Activated CD4-positive, alpha-beta T cell treated with anti-CD3 and anti-CD28 coated beads, Interleukin-2, Interleukin-4, amounts not matched to agents 100 ng/mL and 50 ng/mL, durations not matched to agents 16 hours and 8 hours (primary cell): ENCODE measurements around the gene SEC61B.

Source experiments
- DNase-seq: peaks from one replicate; pipeline ENCODE4 v3.0.0-alpha.2; 2020; ENCODE audit warnings: low spot score

SEC61B gene

GRCh38 chr9:99238331-99238730, 16.2 kb downstream of the SEC61B start:
- DNase-seq = no peak

- no peak for DNase-seq
Measured at GRCh38 chr9:99239341-99240060, 17.4 kb downstream of the SEC61B start.

DNA sequence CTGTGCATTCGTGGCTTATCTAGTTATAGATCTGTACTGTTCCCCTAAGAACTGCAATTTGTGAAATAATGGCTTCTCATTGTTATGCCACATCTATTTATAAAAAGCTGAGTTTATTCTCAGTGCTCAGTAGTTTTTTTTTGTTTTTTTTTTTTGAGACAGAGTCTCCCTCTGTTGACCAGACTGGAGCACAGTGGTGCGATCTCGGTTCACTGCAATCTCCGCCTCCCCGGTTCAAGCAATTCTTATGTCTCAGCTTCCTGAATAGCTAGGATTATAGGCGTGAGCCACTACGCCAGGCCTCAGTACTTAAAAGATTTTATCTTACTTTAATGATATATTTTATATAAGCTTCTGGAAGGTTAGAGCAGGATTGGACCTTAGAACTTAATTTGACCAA, 19.0 kb downstream of the SEC61B start:
- DNase-seq = no peak

- DNase-seq = no peak
Measured at GRCh38 chr9:99244344-99245260, 22.5 kb downstream of the SEC61B start.

- DNase-seq = peak; percentile 62
Measured at GRCh38 chr9:99249619-99250018, 27.5 kb downstream of the SEC61B start.

- DNase-seq = no peak
Measured at GRCh38 chr9:99251157-99251556, 29.1 kb downstream of the SEC61B start.

DNA sequence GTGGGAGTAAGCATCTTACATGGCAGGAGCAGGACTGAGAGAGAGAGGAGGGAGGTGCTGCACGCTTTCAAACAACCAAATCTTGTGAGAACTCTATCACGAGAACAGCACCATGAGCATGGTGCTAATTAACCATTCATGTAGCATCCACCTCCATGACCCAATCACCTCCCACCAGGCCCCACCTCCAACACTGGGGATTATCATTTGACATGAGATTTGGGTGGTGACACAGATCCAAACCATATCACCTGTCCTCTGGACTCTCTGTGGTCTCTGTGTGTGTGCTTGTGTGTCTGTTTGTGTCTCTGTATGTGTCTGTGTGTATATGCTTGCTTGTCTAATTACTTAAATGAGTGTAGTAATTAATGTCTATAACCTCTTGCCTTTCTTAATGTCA, 31.1 kb downstream of the SEC61B start:
- DNase-seq = peak; percentile 60

GRCh38 chr9:99253772-99254431, 31.8 kb downstream of the SEC61B start:
- peak; percentile 91 for DNase-seq

GRCh38 chr9:99255651-99256050, 33.6 kb downstream of the SEC61B start:
- no peak for DNase-seq

- no peak for DNase-seq
Measured at GRCh38 chr9:99257723-99258389, 35.8 kb downstream of the SEC61B start.

DNA sequence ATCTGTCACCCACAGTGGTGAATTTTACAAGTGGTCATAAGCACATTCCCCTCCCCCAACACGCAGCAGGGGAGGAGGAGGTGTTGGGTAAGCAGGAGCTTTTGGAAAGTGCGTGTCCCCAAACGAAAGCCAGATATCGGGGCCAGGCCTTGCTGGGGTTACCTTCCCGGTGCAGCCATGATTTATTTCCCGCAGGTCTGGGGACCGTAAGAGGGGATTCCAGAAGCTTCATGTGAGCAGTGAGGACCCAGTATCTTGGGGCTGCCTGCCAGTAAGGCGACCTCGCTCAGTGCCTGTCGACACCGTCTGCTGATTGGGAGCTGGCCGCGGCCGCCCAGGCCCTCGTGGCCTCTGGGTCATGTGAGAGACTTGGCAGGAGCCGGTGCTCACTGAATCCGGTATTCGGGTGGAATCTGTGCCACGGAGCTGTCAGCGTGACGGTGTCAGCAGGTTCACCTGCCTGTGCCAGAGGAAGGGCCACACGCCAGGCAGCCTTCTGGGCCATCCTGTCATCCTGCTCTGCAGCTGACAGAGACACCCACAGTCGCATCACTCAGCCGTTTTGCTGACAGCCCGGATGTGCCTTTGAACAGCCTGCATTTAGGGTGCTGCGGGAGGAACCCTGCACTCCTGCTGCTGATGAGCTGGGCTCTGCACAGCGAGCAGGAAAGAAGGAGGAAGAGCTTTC, 37.3 kb downstream of the SEC61B start:
- peak; percentile 37 for DNase-seq

GRCh38 chr9:99261923-99262322, 39.8 kb downstream of the SEC61B start:
- DNase-seq = no peak

DNA sequence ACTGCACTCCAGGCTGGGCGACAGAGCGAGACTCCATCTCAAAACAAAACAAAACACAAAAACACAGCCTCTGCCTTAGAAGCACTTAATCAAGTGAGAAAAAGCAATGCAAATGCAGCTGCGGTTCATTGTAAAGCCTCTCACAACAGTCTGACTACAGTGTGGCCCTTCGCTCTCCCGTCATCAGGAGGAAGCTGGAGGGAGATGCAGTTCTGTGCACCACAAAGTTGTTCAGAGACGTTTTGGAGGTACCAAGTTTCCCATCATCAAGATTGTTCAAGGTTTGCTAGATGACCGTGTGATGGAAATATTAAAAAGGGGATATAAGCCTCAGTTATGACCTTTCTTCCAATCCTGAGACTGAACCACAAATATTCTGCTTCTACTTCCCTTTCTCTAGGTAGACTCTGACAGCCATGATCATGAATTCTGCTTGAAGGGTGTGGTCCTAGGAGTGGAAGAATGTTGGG, 40.9 kb downstream of the SEC61B start:
- no peak for DNase-seq

GRCh38 chr9:99264070-99264680, 42.1 kb downstream of the SEC61B start:
- no peak for DNase-seq

DNA sequence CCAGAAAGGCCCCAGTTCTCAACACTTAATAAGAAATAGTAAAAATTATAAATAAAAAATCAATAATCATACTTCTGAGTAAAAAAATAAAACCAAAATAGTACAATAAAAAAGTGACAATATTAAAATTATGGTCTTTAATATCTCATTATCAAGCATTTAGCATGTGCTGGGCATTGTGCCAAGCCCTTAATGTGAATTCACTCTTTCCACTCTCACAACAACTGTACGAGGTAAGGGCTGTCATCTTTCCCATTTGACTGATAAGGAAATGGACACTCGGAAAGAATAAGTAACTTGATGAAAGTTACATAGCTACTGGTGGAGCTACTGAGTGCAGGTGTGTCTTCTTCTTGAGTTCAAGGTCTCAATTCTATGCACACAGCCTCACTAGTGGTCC, 43.6 kb downstream of the SEC61B start:
- no peak for DNase-seq

DNA sequence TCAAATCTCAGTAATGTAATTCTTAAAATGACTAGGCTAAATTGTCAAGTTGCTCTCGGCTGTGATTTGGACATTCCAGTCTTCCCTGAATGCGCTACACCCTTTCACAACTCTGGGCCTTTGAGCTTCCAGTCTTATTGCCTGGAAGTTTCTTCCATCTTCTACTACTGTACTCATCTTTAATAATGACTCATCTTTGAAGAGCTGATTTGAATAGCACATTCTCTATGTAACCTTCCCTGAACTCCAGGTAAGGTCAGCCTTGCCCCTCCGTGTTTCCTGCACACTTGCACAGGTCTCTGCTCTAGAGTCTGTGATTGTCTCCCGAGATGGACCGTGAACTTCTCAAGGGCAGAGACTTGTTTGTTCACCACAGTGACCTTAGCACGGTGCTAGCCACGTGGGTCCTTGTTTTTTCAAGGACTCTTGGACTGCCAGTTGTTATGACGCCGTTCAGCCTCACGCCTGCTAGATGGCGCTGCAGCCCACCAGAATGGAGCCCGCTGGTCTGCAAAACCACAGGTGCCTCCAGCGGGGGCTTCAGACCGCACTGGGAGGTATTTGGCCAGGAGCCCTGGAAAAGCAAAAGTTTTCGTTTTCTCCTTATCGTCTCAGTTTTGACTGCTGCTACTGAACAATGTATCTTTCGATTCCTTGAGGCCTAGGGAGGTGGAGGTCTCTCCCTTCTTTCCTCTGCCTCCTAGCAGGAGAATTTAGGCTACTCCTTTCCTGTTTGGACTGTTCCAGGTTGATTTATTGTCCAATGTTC, 44.4 kb downstream of the SEC61B start:
- peak; percentile 74 for DNase-seq

- DNase-seq = no peak
Measured at GRCh38 chr9:99269416-99269815, 47.3 kb downstream of the SEC61B start.

- no peak for DNase-seq
Measured at GRCh38 chr9:99270491-99270890, 48.4 kb downstream of the SEC61B start.

DNA sequence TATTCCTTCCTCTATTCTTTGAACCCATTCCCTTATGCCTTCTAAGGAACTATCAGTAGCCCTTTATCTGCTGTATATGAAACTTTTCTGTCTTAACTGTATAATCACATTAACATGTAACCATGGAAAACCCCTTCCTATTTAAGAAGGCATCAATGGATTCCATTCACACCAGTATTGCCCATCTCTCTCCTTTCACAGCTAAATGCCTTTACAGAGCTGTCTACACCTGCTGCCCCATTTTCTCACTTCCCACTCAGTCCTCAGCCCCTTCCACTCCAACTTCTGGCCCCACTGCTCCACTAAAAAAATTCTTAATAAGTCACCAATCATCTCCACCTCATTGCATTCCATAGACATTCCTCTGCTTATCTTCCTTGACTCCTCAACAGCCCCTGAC, 50.8 kb downstream of the SEC61B start:
- no peak for DNase-seq

GRCh38 chr9:99274016-99274415, 51.9 kb downstream of the SEC61B start:
- DNase-seq = no peak
